HG03378 (cell line): ENCODE data around the gene CAMTA1.

Experiments used
- ATAC-seq: cut with Tn5 transposase; IDR thresholded peaks from one replicate; pipeline ENCODE4 v1.9.1; 2021; ENCODE audit warnings: mild to moderate bottlenecking, moderate library complexity; ENCODE audit not compliant: unreplicated experiment

Gene CAMTA1

DNA sequence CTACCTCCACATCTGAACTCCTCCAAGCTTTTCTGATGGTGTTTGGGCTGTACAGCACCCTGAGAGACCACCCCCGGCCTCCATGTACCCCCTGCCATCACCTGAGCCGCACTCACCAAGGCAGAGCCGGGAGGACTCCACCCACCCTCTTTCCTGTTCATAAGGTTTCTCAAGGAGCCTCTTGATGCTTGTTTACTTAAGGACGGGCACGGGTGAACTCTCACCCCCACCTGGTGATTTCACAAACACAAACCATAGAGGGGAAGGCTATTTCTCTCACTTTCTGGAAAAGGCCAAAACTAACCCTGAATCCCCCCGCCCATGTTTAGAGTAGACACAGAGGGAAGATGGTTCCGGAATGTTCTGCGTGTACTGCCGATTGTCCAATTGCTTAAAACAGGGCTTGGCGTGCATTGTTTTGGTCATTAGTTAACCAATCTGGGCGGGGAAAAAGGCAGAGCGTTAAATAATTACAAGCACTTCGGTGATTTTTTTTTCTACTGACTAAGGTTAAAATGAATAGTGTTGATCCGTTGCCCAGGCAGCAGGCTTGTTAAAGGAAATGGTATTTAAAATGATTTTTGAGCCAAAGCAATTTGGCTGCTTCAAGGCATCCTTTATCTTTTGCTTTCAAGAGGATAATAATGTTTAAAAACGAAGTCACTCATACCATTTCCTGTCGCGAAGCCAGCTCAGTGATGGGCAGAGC is 706.0 kb downstream of the CAMTA1 start:
- ATAC-seq = no peak

DNA sequence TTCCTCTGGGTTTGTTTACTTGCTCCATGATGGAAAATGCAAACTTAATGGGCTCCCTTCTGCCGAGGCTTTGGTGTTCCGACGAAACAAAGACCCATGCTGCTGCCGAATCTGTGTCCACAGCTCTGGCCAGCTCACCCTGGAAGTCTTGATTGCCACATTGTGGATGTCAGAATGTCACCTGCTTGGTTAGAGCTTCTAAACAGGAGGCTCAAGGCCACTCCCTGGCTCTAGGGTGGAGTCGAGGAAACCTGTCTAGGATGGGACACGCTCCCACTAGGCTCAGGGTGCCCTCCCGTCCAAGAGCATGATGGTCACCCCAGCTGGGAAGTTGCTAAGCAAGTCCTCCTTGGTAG is 706.5 kb downstream of the CAMTA1 start:
- ATAC-seq = no peak

- ATAC-seq = no peak
These were observed 708.6 kb downstream of the CAMTA1 start for GRCh38 chr1:7493711-7494454.

- ATAC-seq = no peak
These were observed 710.7 kb downstream of the CAMTA1 start for GRCh38 chr1:7495962-7496361.

- no peak for ATAC-seq
These were observed 711.9 kb downstream of the CAMTA1 start for GRCh38 chr1:7497107-7497637.

GRCh38 chr1:7500381-7501083 is 715.3 kb downstream of the CAMTA1 start:
- ATAC-seq = no peak

- no peak for ATAC-seq
These were observed 715.8 kb downstream of the CAMTA1 start for GRCh38 chr1:7501084-7501491.

- ATAC-seq = no peak
These were observed 716.7 kb downstream of the CAMTA1 start for GRCh38 chr1:7501723-7502603.

DNA sequence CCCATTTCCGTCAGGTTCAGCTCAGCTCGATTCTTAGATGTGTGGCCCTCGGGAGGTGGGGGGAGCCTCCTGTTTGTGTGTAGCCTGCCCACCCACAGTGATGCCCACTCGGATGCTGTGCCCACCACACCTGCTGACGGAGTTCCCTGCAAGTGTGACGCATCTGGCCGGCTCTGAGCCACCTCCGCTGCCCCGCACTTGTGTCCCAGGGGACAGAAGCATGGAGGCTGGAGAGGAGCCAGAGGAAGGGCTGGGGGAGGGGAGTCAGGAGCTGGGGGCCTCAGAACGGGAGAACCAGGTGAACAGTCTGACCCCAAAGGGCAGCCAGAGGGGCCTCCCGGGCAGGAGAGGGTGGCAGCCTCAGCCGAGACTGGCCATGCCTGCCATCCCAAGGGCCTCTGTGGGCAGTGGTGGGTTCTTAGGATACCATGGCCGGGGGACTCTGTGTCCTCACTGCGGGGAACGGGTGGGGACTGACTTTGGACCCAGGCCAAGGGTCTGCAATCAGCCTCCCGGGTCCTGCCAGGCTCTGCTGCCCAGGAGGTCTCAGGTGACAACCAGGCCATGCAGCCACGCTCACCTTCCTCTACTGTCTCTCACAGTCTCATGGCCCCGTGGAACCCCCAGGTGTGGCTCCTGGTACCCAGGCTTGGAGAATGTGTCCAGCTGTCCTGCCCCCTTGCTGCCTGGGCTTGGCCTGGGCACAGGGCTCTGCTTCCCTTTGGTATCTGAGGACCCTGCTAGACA is 718.6 kb downstream of the CAMTA1 start:
- ATAC-seq = no peak

DNA sequence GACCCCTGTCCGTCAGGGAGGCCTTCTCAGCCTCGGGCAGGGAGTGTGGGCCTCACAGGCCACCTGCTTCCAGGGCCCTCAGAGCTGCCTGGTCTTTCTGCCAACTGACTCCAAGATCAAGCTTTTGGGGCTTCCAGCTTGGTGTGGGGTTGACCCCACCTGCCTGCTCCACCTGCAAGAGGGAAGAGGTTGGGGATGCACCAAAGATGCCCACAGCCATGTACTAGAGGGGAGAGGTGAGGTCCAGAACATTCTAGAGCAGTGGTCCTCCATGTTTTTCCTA is 719.1 kb downstream of the CAMTA1 start:
- no peak for ATAC-seq

GRCh38 chr1:7505094-7505770 is 720.0 kb downstream of the CAMTA1 start:
- no peak for ATAC-seq

DNA sequence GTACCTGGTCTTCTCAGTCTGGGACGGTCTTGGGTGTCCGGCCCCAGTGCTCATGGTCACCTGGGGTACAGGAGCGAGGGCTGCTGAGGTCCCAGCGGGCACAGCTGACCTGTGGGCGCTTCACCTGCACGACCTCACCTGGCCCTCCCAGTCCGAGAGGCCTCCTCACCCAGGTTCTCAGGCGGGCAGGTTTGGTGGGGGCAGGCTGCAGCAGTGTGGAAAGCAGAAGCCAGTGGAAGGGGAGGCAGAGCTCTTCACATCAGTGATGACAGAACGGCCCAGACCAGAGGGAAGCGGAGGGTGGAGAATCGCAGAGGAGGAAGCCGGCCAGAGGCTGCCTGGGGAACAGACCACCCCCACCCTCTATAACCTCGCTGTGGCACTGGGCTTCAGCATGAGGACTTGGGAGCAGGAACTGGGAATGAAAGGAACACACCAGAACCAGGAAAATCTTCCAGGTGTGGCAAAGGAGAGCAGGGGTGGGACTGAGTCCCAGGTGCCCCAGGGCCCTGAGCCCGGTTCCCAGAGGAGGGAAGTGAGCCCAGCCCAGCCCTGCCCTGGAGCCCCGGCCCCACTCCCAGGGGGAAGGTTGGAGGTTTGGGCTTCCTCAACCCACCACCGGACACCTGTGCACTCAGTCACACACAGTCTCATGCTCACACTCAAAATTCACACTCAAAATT is 720.7 kb downstream of the CAMTA1 start:
- ATAC-seq = no peak

GRCh38 chr1:7506454-7507284 is 721.4 kb downstream of the CAMTA1 start:
- ATAC-seq = no peak

GRCh38 chr1:7507285-7508019 is 722.2 kb downstream of the CAMTA1 start:
- no peak for ATAC-seq

- no peak for ATAC-seq
These were observed 723.0 kb downstream of the CAMTA1 start for GRCh38 chr1:7508052-7508933.

GRCh38 chr1:7508934-7509519 is 723.8 kb downstream of the CAMTA1 start:
- no peak for ATAC-seq
